HG02885 (cell line): ENCODE data around the gene UBE2Q2.
"Not testable (repeated sequence)": the region's sequence is repeated elsewhere in the genome, so short reads cannot be mapped to it uniquely, and the experiment has no call there.

ENCODE experiments used
- ATAC-seq: cut with Tn5 transposase; IDR thresholded peaks from one replicate; pipeline ENCODE4 v1.9.1; 2021; ENCODE audit warnings: mild to moderate bottlenecking; ENCODE audit not compliant: unreplicated experiment, poor library complexity

Gene UBE2Q2

DNA sequence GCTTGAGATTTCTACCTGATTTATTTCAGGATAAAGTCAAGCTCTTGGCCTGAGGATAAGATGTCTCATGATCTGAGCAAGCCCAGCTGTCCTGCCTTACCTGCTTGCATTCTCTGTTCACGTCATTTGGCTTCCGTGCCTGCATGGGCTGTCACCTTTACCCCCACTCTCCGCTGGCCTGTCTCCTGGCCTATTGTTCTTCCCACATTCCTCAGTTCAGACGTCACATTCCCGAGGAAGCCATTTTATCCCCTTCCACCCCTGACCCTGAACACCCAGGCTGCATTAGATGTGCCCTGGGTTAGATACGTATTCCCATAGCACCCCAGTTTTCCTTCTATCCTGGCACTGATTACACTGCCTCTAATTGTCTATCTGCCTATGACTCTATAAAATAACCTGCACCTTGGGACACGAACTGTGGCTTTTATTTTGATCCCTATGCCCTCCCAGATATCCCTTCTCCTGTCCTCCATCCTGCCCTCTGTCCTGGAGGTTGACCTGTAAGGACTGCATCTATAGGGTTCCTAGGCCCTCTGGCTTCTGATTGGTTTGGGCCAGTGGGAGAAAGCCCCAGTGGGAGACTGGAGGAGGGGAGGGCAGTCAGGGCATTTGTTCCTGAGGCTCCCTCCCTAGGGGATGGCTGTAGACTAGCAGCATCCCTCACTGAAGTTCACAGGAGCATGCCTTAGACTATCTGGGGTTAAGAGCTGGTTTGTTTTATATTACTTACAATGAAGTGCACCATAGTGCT is 19.2 kb upstream of the UBE2Q2 start:
- no peak for ATAC-seq

DNA sequence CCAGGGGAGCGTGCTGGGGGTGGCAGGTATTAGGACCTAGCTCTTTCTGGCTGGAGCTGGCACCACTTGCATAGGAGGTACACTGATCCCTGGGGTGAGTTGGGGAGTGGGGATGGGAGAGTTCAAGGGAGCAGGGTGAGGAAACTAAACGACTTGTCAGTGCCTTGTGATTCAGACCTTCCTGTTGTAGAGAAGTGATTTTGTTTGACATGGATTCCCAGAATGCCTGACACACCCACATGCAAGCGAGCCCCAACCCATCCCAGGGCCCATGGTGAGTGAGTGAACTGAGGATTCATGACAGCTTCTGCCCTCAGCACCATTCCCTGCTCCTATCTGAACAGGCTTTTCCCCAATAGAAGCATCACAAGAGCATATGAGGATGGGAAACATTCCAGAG is 15.6 kb upstream of the UBE2Q2 start:
- ATAC-seq = no peak

- ATAC-seq = no peak
These were observed 14.8 kb upstream of the UBE2Q2 start for GRCh38 chr15:75828429-75828828.

- ATAC-seq = no peak
These were observed 12.1 kb upstream of the UBE2Q2 start for GRCh38 chr15:75830910-75831805.

DNA sequence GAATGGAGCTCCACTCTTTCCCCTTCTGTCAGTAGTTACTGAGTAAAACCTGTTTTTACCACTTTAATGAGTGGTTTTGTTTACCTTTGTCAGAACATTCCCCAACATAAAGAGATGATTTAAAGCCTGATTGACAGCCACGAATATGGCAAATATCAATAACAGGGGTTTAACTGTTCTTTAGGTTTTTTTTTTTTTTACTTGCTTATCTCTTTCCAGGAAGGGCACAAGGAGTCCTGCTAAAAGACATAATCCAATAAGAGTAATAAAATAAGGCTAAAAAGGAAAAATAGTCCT is 11.5 kb upstream of the UBE2Q2 start:
- ATAC-seq = no peak

GRCh38 chr15:75832114-75832513 is 11.1 kb upstream of the UBE2Q2 start:
- ATAC-seq = no peak

DNA sequence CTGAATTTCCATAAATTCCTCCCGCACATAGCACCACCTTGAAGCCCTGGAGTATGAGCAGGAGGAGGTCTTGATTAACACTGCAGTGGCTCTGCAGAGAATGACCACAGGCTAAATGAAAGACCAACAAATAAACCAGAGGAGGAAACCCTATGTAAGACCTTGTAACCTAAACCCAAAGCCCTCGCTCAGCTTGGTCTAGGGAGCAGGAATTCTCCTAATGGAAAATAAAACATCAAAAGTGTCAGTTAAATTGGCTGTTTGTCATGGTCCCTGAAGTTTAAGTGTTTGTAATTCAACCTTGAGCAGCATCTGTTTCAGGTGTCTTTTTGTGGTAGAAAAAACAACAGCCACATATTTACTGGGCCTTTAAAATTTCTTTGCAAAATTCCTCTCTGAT is 9.2 kb upstream of the UBE2Q2 start:
- ATAC-seq = no peak

GRCh38 chr15:75835990-75836958 is 7.0 kb upstream of the UBE2Q2 start:
- no peak for ATAC-seq

DNA sequence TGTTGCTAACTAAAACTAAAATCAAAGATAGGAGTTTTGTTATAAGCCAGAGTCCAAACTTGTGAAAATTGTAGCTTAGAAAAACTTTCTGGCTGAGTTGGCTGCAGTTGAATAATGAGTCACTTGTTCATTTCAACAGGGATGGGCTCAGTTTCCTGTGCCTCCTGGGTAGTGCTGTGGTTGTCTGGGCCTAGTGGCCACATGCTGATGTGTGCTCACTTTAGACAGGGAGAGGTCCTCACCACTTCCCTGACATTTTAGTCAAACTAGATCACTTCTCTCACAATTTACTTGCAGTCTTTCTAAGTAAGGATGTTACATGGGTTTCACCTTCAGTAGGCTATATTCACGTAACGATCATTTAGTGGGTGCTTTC is 6.3 kb upstream of the UBE2Q2 start:
- ATAC-seq = peak; percentile 56

DNA sequence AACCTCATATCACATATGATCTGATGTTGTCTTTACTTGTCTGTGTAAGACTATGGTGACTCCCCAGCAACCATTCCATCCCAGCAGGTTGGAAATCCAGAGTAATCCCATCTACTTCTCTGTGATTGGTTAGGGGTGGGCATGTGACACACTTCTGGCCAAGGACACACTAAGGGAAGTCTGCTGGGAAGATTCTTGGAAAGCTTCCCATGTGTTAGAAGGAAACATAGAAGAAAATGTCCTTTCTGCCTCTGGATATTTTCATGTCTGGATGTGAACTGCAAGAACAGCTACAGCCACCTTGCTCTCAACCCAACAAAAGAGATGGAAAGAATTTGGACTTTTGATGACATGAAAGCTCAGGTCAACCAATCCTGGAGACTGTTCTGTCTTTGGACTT is 2.6 kb upstream of the UBE2Q2 start:
- ATAC-seq = no peak

- ATAC-seq = no peak
These were observed 1.6 kb upstream of the UBE2Q2 start for GRCh38 chr15:75841626-75842025.

DNA sequence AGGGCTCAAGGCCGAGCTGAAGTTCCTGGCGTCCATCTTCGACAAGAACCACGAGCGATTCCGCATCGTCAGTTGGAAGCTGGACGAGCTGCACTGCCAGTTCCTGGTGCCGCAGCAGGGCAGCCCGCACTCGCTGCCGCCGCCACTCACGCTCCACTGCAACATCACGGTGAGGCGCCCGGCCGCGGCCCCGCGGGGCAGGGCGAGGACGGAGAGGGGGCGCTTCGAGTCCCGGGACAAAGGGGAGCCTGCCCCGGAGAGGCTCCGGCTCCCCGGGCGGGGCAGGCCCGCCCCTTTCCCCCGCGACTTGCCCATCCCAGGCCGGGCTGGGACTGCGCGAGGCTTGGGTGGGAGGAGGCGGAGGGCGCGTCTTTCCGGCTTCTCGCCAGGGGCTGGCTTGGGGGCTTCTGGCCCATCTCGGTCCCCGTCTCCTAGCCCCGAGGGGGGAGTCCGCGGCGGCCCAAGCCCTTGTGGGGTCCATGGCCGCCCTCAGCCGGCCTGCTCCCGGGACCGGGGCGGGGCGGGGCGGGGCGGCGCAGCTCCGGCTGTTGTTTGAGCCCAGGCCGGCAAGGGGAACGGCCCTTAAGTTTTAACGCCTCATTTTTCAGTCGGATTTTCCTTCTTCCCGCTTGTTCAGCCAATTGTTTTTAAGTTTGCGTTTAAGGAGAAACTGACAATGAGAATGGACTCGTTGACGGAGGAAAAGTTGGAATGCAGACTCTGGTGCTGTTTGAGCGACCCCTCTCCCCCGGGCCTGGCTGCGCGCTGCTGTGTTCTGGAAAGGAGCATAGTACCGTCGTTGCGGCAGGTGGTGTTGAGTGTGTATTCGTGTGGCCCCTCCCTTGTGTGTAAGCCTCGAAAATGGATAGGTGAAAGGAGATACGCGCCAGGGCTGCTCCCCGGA is 683 bp downstream of the UBE2Q2 start:
- peak; percentile 54 for ATAC-seq

- no peak for ATAC-seq
These were observed 1.5 kb downstream of the UBE2Q2 start for GRCh38 chr15:75844629-75845335.

GRCh38 chr15:75849167-75849566 is 5.9 kb downstream of the UBE2Q2 start:
- no peak for ATAC-seq

GRCh38 chr15:75850708-75851107 is 7.5 kb downstream of the UBE2Q2 start:
- no peak for ATAC-seq

DNA sequence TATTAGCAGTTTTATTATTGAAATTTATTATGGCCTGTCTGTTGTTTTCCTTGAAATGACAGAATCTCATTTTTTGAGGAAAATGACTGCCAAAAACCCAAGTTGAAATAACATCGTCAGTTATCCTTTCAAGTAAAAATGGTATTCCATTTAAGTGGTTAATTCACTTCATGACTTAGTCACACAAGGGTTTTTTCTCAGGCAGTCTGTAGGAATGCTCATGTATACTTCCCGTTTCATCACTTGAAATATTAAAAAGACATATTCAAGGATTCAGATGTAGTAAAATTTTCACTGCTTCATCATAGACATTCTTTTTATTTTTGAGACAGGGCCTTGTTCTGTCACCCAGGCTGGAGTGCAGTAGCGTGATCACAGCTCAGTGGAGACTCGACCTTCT is 8.3 kb downstream of the UBE2Q2 start:
- ATAC-seq = not testable (repeated sequence)

GRCh38 chr15:75857886-75858285 is 14.6 kb downstream of the UBE2Q2 start:
- ATAC-seq = no peak

GRCh38 chr15:75861750-75862402 is 18.6 kb downstream of the UBE2Q2 start:
- ATAC-seq = no peak

- no peak for ATAC-seq
These were observed 19.5 kb downstream of the UBE2Q2 start for GRCh38 chr15:75862796-75863195.
